Vagina (tissue), 2 donors: ENCODE data around the gene FAIM2.

Experiments
- POLR2A ChIP-seq, 2 donors: fragments of 450-650 bp; IDR thresholded peaks; one replicate each; pipeline ENCODE4 v1.6.1; 2017; ENCODE audit warnings: antibody characterized with exemption in 2 of 2, mild to moderate bottlenecking in 2 of 2, moderate library complexity in 2 of 2
- POLR2AphosphoS5 ChIP-seq, 2 donors: sonication (generic); formaldehyde crosslinking; IDR thresholded peaks; one replicate each; pipeline ENCODE4 v1.9.0; 2017; ENCODE audit warnings: antibody characterized with exemption in 2 of 2, mild to moderate bottlenecking in 2 of 2, low read depth in 1 of 2; ENCODE audit not compliant: insufficient read depth in 1 of 2
- TF ChIP-seq, protein P1 (sequence below), 3 experiments: fragments of 450-650 bp in 2 of 3; fragments of 200-600 bp in 1 of 3; sonication (generic) in 1 of 3; IDR thresholded peaks; one replicate each; pipeline ENCODE4 v1.5.1; 2017 to 2019; ENCODE audit warnings: antibody characterized with exemption in 3 of 3, mild to moderate bottlenecking in 2 of 3, moderate library complexity in 2 of 3

DNA sequence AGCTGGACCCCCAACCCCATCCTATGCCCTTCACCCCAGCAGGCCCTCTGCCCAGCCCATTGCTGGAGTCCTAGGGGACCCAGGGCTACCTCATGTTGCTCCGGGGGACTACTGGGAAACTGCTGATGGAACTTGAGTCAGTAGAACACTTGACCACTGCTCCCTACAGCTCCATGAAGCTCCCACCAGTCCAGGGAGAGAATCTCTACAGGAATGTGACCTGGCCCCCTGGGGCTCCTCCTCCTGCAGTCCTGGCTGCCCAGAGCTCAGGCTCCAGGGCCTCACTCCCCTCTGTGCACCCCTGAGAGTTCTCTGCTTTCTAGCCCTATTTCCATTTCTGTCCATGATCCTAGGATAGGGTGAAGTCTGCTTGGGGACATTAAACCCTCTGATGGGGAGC, 36.0 kb upstream of the FAIM2 start:
- TF ChIP-seq, protein P1, sequence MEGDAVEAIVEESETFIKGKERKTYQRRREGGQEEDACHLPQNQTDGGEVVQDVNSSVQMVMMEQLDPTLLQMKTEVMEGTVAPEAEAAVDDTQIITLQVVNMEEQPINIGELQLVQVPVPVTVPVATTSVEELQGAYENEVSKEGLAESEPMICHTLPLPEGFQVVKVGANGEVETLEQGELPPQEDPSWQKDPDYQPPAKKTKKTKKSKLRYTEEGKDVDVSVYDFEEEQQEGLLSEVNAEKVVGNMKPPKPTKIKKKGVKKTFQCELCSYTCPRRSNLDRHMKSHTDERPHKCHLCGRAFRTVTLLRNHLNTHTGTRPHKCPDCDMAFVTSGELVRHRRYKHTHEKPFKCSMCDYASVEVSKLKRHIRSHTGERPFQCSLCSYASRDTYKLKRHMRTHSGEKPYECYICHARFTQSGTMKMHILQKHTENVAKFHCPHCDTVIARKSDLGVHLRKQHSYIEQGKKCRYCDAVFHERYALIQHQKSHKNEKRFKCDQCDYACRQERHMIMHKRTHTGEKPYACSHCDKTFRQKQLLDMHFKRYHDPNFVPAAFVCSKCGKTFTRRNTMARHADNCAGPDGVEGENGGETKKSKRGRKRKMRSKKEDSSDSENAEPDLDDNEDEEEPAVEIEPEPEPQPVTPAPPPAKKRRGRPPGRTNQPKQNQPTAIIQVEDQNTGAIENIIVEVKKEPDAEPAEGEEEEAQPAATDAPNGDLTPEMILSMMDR (IDR thresholded peaks at IDR 0.05): no peak
- TF ChIP-seq POLR2A (IDR thresholded peaks at IDR 0.05) (no peak), POLR2AphosphoS5 (IDR thresholded peaks at IDR 0.05; ENCODE audit: insufficient read depth in 1 of 2, low read depth in 1 of 2) (no peak)
